Measurements from ENCODE around the gene NAXD.

DNA sequence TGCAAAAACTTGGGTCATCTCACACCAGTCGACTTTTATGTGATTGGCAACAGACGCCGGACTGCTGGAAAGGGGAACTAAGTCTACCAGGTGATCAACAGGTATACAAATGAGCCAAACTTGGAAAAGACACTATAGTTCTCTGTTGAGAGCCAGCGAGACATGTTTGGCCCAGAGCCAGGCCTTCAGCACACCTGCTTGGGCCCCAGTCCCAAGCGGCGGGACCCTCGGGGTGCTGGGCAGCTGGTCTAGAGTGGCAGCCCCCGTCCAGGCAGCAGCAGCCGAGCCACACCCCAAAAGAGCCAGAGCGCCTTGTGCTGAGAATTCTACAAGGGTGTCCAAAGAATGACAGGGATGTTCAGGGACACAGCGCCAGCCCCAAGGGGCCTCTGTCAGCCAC, 28.0 kb downstream of the NAXD start:
- TF ChIP-seq, protein P1, sequence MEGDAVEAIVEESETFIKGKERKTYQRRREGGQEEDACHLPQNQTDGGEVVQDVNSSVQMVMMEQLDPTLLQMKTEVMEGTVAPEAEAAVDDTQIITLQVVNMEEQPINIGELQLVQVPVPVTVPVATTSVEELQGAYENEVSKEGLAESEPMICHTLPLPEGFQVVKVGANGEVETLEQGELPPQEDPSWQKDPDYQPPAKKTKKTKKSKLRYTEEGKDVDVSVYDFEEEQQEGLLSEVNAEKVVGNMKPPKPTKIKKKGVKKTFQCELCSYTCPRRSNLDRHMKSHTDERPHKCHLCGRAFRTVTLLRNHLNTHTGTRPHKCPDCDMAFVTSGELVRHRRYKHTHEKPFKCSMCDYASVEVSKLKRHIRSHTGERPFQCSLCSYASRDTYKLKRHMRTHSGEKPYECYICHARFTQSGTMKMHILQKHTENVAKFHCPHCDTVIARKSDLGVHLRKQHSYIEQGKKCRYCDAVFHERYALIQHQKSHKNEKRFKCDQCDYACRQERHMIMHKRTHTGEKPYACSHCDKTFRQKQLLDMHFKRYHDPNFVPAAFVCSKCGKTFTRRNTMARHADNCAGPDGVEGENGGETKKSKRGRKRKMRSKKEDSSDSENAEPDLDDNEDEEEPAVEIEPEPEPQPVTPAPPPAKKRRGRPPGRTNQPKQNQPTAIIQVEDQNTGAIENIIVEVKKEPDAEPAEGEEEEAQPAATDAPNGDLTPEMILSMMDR (IDR thresholded peaks at IDR 0.05; ENCODE audit: insufficient read depth, low read depth, low read length): no peak
- TF ChIP-seq EZH2 (IDR thresholded peaks at IDR 0.05; ENCODE audit: insufficient read depth, low read length): no peak
